Measurements from ENCODE around the gene ADD1.

ADD1 gene, protein sequence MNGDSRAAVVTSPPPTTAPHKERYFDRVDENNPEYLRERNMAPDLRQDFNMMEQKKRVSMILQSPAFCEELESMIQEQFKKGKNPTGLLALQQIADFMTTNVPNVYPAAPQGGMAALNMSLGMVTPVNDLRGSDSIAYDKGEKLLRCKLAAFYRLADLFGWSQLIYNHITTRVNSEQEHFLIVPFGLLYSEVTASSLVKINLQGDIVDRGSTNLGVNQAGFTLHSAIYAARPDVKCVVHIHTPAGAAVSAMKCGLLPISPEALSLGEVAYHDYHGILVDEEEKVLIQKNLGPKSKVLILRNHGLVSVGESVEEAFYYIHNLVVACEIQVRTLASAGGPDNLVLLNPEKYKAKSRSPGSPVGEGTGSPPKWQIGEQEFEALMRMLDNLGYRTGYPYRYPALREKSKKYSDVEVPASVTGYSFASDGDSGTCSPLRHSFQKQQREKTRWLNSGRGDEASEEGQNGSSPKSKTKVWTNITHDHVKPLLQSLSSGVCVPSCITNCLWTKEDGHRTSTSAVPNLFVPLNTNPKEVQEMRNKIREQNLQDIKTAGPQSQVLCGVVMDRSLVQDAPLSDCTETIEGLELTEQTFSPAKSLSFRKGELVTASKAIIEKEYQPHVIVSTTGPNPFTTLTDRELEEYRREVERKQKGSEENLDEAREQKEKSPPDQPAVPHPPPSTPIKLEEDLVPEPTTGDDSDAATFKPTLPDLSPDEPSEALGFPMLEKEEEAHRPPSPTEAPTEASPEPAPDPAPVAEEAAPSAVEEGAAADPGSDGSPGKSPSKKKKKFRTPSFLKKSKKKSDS

DNA sequence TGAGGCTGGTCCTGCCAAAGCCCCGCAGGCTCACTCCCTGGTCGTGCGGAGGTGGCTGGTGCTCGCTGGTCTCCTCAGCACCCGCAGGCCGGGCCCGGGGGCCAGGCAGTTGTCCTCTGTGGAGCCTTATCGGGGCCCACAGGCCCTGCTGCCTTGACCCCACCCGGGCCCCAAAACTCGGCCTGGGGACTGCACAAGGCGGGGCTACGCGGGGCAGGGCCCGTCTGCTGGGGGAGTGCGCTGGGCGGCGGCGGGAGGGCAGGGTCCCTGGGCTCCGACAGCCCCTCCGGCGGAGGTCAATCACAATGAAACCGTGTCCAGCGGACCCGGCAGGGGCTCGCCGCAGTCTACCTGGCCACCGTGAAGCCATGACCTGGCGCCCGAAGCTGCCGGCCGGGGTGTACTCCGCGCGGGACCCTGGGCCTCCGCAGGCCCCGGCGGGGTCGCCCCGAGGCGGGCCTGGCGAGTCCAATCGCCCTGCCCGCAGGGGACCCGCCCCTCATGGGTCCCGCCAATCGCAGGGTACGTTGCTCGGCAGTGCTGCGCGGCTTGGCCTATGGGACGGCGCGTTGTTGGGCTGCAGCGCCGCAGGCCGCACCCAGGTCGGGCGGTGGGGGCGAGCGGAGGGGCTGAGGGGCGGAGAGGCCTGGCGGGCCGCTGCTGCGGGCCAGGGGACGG is at the start of gene ADD1:
Gene ADD1, plus strand, starts transcription at position 582 of the 678 bp plus-strand sequence. CDS start 32,072 bp downstream, outside the sequence.
- no peak for FAIRE-seq

DNA sequence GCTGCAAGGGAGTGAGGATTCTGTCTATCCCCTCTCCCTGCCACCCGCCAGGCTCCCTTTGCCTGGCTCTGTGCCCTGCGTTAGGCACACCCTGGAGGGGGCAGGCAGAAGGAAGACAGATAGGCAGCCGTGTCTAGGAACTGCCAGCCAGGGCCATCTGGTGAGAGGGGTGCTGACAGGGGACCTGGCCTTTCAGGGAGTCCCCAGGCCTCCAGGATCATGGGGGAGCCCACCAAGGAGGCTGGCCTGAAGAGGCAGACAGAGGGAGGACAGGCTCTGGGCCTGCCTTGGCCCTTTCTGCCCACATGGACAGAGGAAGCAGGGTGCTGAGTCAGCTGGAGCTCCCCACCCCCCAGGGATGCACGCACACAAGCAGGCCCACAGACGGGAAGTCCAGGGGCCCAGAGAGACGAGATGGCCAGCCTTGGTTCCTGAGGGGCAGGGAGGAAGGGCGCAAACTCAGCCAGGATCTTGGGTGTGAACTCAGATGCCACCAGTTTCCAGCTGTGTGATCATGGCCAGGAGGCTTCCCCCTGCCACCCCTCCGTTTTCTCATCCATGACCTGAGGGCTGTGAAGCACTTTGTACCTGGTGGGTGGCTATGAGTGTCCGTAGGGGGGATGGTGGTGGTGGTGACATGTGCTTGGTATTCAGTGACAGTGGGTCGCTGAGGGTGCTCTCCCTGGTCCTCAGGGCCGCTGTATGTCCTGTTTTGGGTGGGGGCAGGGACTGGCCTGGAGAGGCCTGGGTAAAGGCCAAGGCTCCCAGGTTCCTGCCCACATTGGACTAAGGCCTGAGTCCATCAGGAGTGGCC is 49.0 kb upstream of the ADD1 start:
- FAIRE-seq: no peak

DNA sequence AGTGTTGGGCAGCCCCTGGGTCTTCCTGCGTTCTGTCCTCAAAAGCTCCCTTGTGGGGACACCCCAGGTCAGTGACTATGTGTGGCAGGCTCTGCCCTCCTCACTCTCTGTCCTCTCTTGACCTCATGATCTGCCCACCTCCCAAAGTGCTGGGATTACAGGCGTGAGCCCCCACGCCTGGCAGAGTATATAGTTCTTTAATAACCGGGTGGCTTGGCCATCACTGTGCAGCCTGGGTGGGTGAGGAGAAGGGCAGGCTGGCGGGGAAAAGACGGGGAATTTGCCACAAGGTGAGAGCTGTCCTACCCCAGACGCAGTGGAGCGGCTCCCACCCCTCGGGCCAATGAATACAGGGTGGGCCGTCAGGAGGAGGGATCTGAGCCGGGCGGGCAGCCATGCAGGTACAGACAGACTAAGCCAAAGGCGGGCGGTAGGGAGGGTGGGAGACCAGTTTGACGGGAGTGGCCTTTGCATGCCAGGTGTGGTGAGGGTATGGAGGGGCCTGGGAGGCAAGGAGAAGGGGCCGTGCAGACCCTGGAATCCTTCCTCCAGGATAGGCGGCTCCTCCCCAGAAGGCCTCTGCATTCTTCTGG is 48.2 kb upstream of the ADD1 start:
- no peak for FAIRE-seq

DNA sequence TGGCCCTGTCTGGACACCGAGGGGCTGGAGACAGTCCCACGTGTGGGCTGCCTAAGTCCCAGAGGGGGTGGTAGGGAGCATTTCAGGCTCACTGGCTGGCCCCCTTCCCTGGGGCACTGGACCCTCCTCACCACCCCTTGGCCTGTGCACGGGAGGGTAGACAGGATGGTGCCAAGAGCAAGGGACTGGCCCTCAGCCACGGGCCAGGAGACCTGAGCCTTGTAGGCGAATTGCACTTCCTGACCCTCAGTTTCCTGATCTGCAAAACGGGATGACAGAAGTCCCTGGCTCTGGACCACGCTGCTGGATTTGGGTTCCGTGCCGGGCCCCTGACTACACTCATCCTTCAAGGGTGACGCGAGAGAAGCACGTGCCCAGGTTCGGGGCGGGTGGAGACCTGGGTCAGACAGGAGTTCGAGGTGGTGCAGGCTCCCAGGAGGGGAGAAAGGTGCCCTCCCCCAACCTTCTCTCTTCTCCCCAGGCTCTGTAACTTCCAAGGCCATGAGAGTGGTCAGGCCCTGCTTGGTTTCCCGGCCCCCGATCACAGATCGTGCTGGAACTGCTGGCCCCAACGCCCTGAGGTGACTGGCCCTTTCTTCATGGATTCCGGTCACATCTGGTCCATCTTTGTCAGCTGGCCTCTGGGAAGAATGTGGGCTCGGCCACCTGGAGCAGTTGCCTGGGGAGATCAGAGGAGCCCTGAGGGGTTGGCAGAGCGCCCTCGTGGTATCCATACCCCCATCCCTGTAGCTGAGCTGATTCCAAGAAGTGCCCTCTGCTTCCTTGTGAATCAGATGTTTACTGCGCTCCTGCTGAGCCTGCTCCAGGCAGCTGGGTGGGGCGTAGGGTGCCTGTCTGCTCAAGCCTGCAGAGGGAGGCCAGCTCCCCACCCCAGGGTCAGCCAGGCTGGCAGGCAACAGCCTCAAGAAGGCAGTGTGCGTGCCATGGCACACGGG is 47.5 kb upstream of the ADD1 start:
- FAIRE-seq: no peak

DNA sequence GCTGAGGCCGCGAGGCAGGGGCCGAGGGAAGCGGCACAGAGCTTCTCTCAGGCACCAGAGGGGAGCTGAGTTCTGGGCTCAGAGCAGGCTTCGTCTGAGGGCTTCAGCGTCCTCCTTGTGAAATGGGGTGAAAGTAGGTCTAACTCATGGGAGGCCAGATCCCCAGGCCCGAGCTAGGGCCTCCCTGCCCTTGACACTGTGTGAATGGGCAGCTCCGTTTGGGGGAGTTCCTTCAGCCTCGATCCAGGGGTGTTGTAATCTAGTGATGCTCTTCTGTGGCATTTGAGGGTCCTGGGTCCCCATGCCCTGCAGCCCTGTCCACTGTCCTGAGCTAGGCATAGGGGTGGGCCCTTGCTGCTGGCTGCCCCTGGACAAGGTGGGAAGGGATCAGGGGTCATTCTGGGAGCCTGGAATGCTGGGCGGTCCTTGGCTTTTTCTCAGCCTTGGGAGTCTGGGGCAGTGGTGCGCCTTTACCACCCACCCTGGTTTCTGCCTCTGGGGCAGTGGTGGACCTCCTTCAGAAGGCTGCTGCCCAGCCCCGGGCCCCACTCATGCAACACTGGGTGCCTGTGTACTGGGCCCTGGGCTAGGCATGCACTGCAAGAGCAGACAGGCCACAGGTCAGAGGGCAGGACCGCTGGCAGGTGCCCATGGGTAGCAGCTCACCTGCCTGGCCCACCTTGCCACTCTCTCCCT is 46.6 kb upstream of the ADD1 start:
- FAIRE-seq: no peak

DNA sequence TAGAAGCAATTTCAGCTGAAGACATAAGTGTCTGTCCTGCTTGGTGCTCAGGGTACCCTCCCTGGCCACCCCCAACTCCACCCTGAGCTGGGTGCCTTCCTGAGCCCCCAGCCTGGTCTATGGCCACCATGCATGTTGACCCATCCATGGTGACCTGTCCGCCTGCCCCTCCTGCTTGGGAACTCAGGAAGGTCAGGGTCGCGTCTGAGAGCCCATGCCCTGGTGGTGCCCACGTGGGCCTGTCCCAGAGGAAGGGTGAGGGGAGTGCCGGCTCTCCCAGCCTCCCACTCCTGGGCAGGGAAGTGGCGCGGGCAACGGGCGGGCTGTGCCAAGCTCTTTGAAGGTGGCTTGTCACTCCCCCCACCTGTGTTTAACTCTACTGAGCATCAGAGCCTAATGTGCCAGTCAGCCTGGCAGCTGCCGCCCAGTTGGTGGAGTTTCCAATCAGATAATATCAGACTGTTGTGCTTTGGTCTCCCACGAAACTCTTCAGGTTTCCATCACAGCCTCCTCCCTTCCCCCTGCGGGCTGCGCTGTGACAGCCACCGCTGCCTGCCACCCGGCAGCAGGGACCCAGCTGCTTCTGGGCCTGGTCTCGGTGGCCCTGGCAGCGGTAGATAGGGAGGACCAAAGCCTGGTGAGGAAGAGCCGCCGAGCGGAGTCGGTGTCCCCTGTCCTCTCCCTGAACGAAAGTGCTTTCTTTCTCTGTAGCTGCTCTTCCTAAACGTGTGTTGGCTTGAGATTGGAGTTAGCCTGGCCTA is 45.9 kb upstream of the ADD1 start:
- no peak for FAIRE-seq

DNA sequence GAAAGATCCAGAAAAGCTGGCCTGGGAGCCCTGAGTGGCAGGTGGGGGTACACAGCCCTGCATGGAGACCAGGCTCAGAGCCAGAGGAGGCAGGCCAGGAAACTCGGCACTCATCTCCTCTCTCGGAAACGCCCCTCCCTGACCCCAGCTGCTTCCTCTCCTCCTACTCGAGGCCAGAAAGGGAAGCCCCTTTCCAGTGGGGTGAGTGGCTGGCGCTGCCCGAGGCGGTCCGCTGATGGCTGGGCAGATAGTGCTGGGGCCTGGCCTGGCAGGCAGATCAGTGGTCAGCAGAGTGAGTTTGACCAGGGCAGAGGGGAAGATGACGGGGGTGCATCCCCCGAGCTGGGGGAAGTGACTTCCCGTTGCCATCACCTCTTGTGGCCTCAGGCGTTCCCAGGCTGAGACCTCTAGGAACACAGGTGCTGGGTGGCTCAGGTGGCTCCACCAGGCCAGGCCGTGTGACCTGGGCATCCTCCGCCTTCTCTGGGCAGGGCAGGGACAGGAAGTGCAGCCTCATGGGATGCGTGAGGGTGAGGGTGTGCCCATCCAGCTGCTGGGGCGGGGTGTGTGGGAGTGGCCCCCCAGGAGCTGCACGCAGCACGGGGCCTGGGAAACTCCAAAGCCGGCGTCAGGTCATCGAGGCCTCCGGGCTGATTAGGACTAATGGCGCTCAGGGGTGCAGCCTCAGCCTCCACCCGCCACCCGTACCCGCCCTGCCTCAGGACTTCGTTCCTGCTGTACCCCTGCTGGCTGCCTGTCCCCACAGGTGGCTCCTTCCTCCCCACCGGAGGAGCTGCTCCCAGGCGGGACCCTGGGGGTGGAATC is 45.0 kb upstream of the ADD1 start:
- FAIRE-seq: no peak

DNA sequence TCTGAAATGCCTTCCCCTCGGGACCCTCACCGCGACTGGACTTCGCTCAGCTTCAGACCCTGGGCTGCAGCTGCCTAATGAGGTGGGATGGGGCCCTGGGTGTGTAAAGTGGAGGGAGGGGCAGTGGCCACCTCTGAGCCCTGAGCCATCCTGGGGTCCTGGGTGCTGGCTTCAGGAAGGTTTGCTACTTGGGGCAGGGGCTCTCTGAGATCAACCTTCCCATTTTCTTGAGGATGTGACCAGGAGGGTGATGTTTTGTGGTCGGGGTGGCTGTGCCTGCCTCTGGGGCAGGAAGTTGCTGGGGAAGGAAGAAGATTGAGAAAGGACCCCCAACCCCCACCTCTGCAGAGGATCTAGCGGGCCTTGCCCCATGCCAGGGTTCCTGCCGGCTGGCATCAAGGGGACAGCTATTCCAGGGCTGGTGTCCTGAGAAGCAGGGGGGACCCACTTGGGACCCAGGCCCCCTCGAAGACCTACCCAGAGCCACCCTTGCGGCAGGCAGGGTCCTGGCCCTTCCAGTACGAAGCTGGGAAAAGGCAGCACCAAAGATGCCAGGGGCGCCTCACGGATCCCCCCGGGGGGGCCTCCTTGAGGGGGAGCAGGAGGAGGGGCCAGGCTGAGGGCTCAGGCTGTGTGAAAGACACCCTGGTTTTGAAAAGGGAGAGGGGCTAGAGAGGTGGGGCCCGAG is 44.3 kb upstream of the ADD1 start:
- FAIRE-seq: no peak

DNA sequence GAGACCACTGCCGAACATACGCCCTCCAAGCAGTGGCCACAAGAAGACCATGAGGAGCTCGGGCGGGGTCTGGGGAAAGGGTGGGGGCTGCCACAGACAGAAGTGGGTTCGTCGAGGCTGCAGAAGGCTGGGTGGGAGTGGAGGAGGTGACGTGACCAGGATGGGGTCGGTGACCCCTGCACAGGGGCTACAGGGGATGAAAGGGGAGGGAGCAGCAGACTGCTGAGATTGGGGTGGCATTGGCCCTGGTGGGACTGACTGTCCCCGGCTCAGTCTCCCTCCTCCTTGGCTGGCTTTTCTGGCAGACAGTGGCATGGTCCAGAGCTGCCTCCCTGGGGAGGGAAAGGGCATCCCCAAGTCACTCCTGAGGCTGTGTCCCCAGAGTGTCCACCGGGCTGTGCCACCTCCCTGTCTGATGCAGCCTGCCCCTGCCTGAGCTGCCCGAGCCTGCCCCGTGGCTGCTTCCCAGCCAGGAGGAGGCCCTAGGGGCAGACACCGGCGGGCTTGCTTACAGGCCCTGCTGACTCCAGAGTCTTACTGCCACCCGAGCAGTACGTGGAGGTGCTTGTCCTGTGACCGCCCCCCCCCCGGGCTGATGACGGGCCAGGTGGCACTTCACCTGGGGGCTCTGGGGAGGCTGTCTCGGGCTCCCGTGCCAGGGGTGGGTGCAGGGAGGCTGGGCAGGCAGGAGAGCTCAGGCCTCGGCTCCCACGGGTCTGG is 43.5 kb upstream of the ADD1 start:
- no peak for FAIRE-seq

DNA sequence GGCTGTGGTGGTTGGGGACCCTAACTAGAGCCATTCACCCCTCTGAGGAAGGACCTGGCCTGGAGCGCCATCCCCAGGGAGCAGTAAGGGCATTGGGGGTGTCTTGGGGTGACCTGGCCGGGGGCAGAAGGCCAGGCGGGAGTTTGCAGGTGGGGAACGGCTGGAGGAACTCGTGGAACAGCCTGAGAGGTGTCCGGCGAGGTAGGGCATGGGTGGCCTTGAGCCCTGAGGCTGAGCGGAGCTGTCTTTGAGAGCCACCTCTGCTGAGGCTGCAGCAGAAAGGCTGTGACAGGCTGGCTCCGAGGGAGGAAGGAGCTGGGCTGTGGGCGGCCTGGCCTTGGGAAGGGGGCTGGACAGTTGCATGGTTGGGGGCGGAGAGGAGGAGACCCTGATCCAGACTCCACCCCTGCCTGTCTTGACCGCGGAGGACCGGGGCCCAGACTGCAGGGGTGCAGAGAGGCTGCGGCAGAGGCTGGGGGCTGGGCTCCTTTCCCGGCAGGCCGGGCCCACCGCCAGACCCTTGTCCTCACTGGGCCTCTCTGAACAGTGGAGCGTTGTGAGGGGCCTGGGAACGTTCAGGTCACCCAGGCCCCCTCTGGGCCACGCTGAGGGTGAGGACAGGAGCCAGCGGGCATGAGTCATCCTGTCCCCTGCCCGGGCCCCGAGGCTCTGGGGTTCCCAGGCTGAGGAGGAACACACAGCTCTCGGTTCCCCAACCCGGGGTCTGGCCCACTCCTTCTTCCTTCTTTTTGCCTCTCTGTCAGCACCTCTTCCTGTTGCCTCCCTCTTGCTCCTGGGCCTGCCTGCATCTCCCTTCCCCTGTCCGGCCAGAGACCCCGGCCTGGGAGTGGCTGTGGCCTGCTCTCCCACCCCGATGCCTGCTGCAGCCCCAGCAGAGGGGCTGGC is 42.7 kb upstream of the ADD1 start:
- no peak for FAIRE-seq

DNA sequence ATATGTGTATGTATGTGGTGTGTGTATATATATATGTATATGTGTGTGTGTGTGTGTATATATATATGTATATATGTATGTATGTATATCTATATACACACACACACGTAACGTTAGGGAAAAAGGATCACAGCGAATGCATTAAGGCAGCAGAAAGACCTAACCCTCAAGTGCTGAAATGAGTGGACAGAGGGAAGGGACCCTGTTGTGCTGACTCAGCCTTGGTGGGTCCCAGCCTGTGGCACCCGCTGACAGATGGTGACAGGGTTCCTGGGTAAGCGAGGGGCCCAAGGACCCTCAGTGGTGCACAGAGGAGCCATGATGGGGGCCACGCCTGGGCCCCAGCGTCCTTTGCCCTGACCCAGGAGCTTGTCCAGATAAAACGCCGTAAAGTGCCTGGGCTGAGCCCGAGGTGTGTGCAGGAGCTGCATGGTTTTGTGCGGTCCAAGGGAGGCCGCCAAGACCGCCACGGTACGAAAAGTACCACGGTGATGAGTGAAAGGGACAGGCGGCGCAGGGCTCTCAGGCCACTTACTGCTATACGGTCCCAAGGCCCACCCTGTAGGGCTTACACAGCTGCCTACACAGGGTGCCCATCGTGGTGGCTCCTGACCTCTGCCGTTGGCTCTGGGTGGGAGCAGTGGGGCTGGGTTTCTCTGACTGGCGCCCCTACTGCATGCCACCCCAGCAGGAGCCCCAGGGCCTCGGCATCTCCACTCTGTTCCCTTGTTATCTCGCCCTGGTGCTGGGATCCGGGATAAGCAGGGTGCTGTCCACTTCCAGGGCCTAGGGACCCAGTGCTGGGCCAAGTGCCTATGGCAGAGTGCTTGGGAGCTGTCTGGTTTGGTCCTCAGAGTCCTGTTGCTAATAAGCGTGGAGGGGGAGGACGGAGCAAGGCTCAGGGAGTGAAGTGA is 40.8 kb upstream of the ADD1 start:
- FAIRE-seq: no peak

DNA sequence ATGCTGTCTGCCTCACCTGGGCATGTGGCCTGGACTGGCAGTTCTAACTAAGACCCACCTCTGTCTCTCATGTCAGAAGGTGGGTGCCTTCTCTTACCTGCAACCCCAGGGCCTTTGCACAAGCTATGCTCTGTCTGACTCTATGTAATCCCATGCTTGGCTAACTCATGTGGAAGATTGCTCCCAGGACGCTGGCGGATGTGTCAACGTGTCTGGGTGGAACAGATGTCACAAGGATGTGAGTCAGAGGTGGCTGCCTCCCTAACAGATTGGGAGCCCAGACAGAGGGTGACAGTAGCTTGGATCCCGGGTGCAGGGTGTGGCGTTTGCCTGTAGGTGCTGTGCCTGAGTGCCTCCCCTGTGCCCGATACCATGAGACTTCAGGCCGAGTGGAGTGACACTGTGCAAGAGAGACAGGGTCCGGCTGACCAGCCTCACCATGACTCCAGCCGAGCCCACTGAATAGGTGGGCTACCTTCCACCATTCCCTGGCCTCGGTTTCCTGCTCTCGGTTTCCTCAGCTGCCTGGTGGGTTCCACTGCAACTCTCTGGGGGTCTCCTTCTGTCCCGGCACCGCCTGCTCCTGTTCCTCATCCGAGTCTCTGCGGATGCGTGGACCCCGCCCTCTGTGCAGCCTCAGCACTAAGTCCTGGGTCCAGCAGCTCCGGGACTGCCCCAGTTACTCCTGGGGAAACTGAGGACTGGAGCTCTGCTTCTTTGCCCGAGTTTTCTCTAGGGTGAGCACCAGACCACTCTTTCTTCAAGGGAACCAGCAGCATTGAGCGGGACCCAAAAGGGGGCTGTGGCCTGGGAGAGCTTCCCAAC is 39.8 kb upstream of the ADD1 start:
- FAIRE-seq: no peak

DNA sequence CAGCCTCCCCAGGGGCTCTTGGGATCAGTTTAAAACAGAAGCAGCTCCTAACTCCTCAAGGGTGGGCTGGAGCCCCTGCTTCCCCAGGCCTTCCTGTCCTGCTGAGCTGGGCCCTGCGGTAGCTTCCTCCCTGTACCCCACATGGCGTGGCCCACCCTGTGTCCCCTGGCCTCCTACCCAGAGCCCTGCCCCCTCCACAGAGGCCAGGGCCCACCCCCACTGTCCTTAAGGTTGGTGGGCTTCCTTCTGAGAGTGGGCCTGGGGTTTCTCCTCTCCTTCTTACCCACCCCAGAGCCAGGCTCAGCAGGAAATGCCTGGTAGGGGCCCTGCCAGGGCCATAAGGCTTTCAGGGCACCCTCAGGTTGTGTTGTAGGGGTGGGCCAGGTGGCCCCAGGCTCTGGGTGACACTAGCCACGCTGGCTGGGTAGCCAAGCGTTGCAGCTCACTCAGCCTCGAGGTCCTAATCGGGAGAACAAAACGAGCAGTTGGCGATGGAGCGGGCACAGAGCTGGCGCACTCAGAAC is 39.1 kb upstream of the ADD1 start:
- no peak for FAIRE-seq

DNA sequence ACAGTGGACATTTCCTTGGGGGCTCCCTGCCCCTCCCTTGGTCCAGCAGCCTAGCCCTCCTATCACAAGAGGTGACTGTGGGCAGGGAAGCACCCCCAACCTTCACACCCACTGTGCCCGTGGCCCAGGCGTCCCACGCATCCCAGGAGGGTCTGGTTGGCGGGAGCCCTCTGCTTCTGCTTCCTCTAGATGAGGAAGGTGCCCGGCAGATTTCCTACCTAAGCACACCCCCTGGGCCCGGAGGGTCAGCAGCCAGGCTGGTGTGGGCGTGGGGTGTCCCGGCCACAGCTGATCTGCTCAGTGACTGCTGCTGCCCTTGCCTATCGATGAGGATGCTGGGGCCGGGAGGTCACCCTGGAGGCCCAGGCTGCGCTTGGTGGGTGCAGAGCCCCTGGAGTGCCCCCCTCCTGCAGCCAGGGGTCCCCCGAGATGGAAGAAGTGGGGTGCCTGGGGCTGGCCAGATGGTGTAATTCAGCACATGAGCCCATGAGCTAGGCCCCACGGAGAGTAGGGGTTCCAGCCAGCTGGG is 38.6 kb upstream of the ADD1 start:
- FAIRE-seq: no peak
